HFF-Myc (cell line): Measurements from ENCODE around the gene MARCHF9.

Experiments used
- DNase-seq: peaks from one replicate; pipeline ENCODE4 v3.0.0-alpha.2; 2011; ENCODE audit warnings: low read depth; ENCODE audit errors: extremely low read depth
- H3K4me3 ChIP-seq: replicated peaks from 2 replicates; pipeline ENCODE4 v1.5.1; 2011; ENCODE audit warnings: low read depth, mild to moderate bottlenecking, control low read depth, low read length
- CTCF ChIP-seq: IDR thresholded peaks from 2 replicates; pipeline ENCODE4 v1.5.1; 2012; ENCODE audit warnings: mild to moderate bottlenecking, low read depth, low read length, control low read depth; ENCODE audit errors: missing control alignments

Gene MARCHF9

GRCh38 chr12:57796996-57797395 is 42.1 kb downstream of the MARCHF9 start:
- DNase-seq, result no peak
- no peak for TF ChIP-seq CTCF
- no peak overlapping the region for H3K4me3 ChIP-seq

GRCh38 chr12:57797933-57798332 is 43.0 kb downstream of the MARCHF9 start:
- no peak for DNase-seq
- TF ChIP-seq CTCF, result no peak
- H3K4me3 ChIP-seq, result no peak overlapping the region

- no peak overlapping the region for H3K4me3 ChIP-seq
- TF ChIP-seq CTCF, result no peak
- DNase-seq, result no peak
These were observed 46.1 kb downstream of the MARCHF9 start for GRCh38 chr12:57800965-57801364.

- no peak for TF ChIP-seq CTCF
These were observed 47.7 kb downstream of the MARCHF9 start for GRCh38 chr12:57802607-57803006.

GRCh38 chr12:57803319-57803893 is 48.5 kb downstream of the MARCHF9 start:
- no peak for DNase-seq
- peak; percentile 88 for TF ChIP-seq CTCF
- H3K4me3 ChIP-seq, result no peak overlapping the region

More at GRCh38 chr12:57802607-57803006, 47.7 kb downstream of the MARCHF9 start:
- no peak for DNase-seq
- no peak overlapping the region for H3K4me3 ChIP-seq

- DNase-seq, result no peak
- H3K4me3 ChIP-seq, result no peak overlapping the region
- TF ChIP-seq CTCF, result no peak
These were observed 51.8 kb downstream of the MARCHF9 start for GRCh38 chr12:57806677-57807076.

GRCh38 chr12:57807285-57807684 is 52.4 kb downstream of the MARCHF9 start:
- no peak for TF ChIP-seq CTCF
- H3K4me3 ChIP-seq, result no peak overlapping the region
- DNase-seq, result no peak
